ENCODE data around the gene ITPR2.

The ITPR2 gene

GRCh38 chr12:26406391-26406790 lies 426.6 kb downstream of the ITPR2 start:
- no peak for DNase-seq (ENCODE audit: low read depth in 1 of 2, low spot score in 1 of 2)
- Histone ChIP-seq H3K4me3 (replicated peaks; ENCODE audit: insufficient read depth, low read length) (no peak overlapping the region), H3K27me3 (ENCODE audit: insufficient read depth, poor library complexity, severe bottlenecking) (no peaks in the 10 kb centered on the region), H3K27ac (replicated peaks) (no peak overlapping the region)
- TF ChIP-seq REST (IDR thresholded peaks at IDR 0.05; ENCODE audit: insufficient replicate concordance, low read depth) (no peak), SPI1 (IDR thresholded peaks at IDR 0.05; ENCODE audit: borderline replicate concordance, low read depth) (no peak), GABPA (IDR thresholded peaks at IDR 0.05; ENCODE audit: low read depth) (no peak), CTCF (IDR thresholded peaks at IDR 0.05; ENCODE audit: insufficient read depth, low read length) (no peak), POLR2AphosphoS5 (IDR thresholded peaks at IDR 0.05; ENCODE audit: low read depth) (no peak)

- TF ChIP-seq SPI1 (IDR thresholded peaks at IDR 0.05; ENCODE audit: borderline replicate concordance, low read depth) = no peak
- no peak for TF ChIP-seq GABPA (IDR thresholded peaks at IDR 0.05; ENCODE audit: low read depth)
- TF ChIP-seq CTCF (IDR thresholded peaks at IDR 0.05; ENCODE audit: insufficient read depth, low read length) = no peak
- TF ChIP-seq REST (IDR thresholded peaks at IDR 0.05; ENCODE audit: insufficient replicate concordance, low read depth) = no peak
- no peak for TF ChIP-seq POLR2AphosphoS5 (IDR thresholded peaks at IDR 0.05; ENCODE audit: low read depth)
- no peak overlapping the region for H3K4me3 ChIP-seq (replicated peaks; ENCODE audit: insufficient read depth, low read length)
- no peak for DNase-seq (ENCODE audit: low read depth in 1 of 2, low spot score in 1 of 2)
- no peak overlapping the region for H3K27ac ChIP-seq (replicated peaks)
- no peaks in the 10 kb centered on the region for H3K27me3 ChIP-seq (ENCODE audit: insufficient read depth, poor library complexity, severe bottlenecking)
These were observed 429.4 kb downstream of the ITPR2 start for GRCh38 chr12:26403601-26404000.

- no peak overlapping the region for H3K4me3 ChIP-seq (replicated peaks; ENCODE audit: insufficient read depth, low read length)
- H3K27me3 ChIP-seq (ENCODE audit: insufficient read depth, poor library complexity, severe bottlenecking) = no peaks in the 10 kb centered on the region
- no peak for TF ChIP-seq REST (IDR thresholded peaks at IDR 0.05; ENCODE audit: insufficient replicate concordance, low read depth)
- TF ChIP-seq CTCF (IDR thresholded peaks at IDR 0.05; ENCODE audit: insufficient read depth, low read length) = no peak
- TF ChIP-seq POLR2AphosphoS5 (IDR thresholded peaks at IDR 0.05; ENCODE audit: low read depth) = no peak
- no peak for TF ChIP-seq GABPA (IDR thresholded peaks at IDR 0.05; ENCODE audit: low read depth)
- no peak for TF ChIP-seq SPI1 (IDR thresholded peaks at IDR 0.05; ENCODE audit: borderline replicate concordance, low read depth)
- H3K27ac ChIP-seq (replicated peaks) = no peak overlapping the region
- DNase-seq (ENCODE audit: low read depth in 1 of 2, low spot score in 1 of 2) = no peak
These were observed 430.3 kb downstream of the ITPR2 start for GRCh38 chr12:26402648-26403047.

Measured in HL-60 (cell line).